H1 (cell line): ENCODE measurements around the gene ZNF75A. TPM values are rescaled to one million over a fixed set of nuclear protein-coding genes. Genes with fewer than 3 reads are reported as not detected.

Source experiments
- CTCF ChIA-PET: fragments of 300-600 bp; sonication (Branson Sonifier 250); formaldehyde crosslinking; loops from one replicate; lab custom pipeline; 2021; ENCODE audit not compliant: partially characterized antibody; lab: Charles Lee
- POLR2A ChIA-PET: fragments of 300-600 bp; sonication (Branson Sonifier 250); formaldehyde crosslinking; loops from one replicate; lab custom pipeline; 2021; ENCODE audit warnings: inconsistent platforms; ENCODE audit not compliant: partially characterized antibody; lab: Charles Lee
- DNase-seq, 2 experiments: peaks; one replicate each; pipeline versions ENCODE4 v3.0.0 to v3.0.0-alpha.2; 2010 to 2022; ENCODE audit warnings: low spot score in 2 of 2, low read depth in 1 of 2, mixed read lengths in 1 of 2
- FAIRE-seq: peaks from 2 replicates; lab custom pipeline; 2011; peaks lifted over from hg19 to GRCh38; lab: Jason Lieb, UNC
- H2AFZ ChIP-seq: 2 replicates; pipeline ENCODE4 v1.8.1; 2012; ENCODE audit warnings: low read length, inconsistent platforms
- H2AK5ac ChIP-seq: 2 replicates; pipeline ENCODE4 v1.6.1; 2013; ENCODE audit warnings: low read depth, low read length
- H2BK120ac ChIP-seq: replicated peaks from 2 replicates; pipeline ENCODE3; 2013; ENCODE audit warnings: low read depth, low read length, inconsistent platforms
- H2BK12ac ChIP-seq: 2 replicates; pipeline ENCODE4 v1.6.1; 2013; ENCODE audit warnings: low read depth, low read length
- H2BK15ac ChIP-seq: 2 replicates; pipeline ENCODE4 v1.6.1; 2013; ENCODE audit warnings: low read length
- H2BK20ac ChIP-seq: 2 replicates; pipeline ENCODE4 v1.6.1; 2013; ENCODE audit warnings: low read length
- H2BK5ac ChIP-seq: 2 replicates; pipeline ENCODE4 v1.6.1; 2013; ENCODE audit warnings: low read depth, low read length
- H3K14ac ChIP-seq: 2 replicates; pipeline ENCODE4 v1.6.1; 2013; ENCODE audit warnings: inconsistent platforms; ENCODE audit not compliant: insufficient read length
- H3K18ac ChIP-seq: 2 replicates; pipeline ENCODE4 v1.6.1; 2013; ENCODE audit warnings: low read length; ENCODE audit errors: extremely low read depth
- H3K23ac ChIP-seq: 2 replicates; pipeline ENCODE4 v1.6.1; 2013; ENCODE audit warnings: inconsistent platforms; ENCODE audit not compliant: insufficient read length
- H3K23me2 ChIP-seq: 2 replicates; pipeline ENCODE4 v1.6.1; 2013; ENCODE audit warnings: low read depth, low read length
- H3K27ac ChIP-seq: 2 replicates; pipeline ENCODE4 v1.6.1; 2011; ENCODE audit warnings: low read depth, low read length, inconsistent platforms
- H3K27me3 ChIP-seq, 4 experiments: replicated peaks in 1 of 4; 1 replicate in 1 of 4; 2 replicates in 3 of 4; pipeline versions ENCODE4 v1.6.1 to v1.8.1; 2011 to 2013; ENCODE audit warnings: low read length in 3 of 4, mild to moderate bottlenecking in 3 of 4, inconsistent platforms in 2 of 4, mixed read lengths in 2 of 4, moderate library complexity in 1 of 4; ENCODE audit not compliant: control insufficient read depth in 3 of 4, insufficient read depth in 3 of 4; ENCODE audit errors: extremely low read depth in 1 of 4
- H3K36me3 ChIP-seq, 4 experiments: 2 replicates each; pipeline versions ENCODE4 v1.6.1 to v1.8.1; 2011 to 2013; ENCODE audit warnings: mild to moderate bottlenecking in 4 of 4, low read length in 3 of 4, moderate library complexity in 2 of 4, control low read depth in 1 of 4, inconsistent platforms in 1 of 4; ENCODE audit not compliant: insufficient read depth in 4 of 4, control insufficient read depth in 2 of 4
- H3K4ac ChIP-seq: replicated peaks from 2 replicates; pipeline ENCODE3; 2013; ENCODE audit warnings: low read length, low read depth, mixed read lengths, inconsistent platforms; ENCODE audit not compliant: insufficient read length
- H3K4me1 ChIP-seq, 4 experiments: replicated peaks in 1 of 4; 1 replicate in 1 of 4; 2 replicates in 3 of 4; pipeline versions ENCODE4 v1.6.1 to v1.8.1; 2011 to 2013; ENCODE audit warnings: low read length in 3 of 4, inconsistent platforms in 2 of 4, mixed read lengths in 1 of 4; ENCODE audit not compliant: insufficient read depth in 4 of 4, control insufficient read depth in 3 of 4
- H3K4me2 ChIP-seq, 2 experiments: 2 replicates each; pipeline versions ENCODE4 v1.6.1 to v1.8.1; 2011 to 2013; ENCODE audit warnings: low read depth in 2 of 2, low read length in 2 of 2, control low read depth in 1 of 2, inconsistent platforms in 1 of 2, mild to moderate bottlenecking in 1 of 2; ENCODE audit not compliant: insufficient read depth in 1 of 2
- H3K4me3 ChIP-seq, 4 experiments: fragments of 200-600, 300-600 bp in 1 of 4; sonication (generic), shearing (Covaris generic), sonication (Bioruptor Twin) in 1 of 4; 2 replicates each; pipeline versions ENCODE4 v1.5.1 to v1.8.1; 2011 to 2016; ENCODE audit warnings: low read length in 4 of 4, low read depth in 3 of 4, control low read depth in 2 of 4, inconsistent platforms in 2 of 4, mild to moderate bottlenecking in 2 of 4, mixed read lengths in 1 of 4, moderate library complexity in 1 of 4; ENCODE audit not compliant: insufficient read depth in 2 of 4; ENCODE audit errors: extremely low read depth in 1 of 4
- H3K56ac ChIP-seq: replicated peaks from 2 replicates; pipeline ENCODE3; 2013; ENCODE audit warnings: low read depth, mild to moderate bottlenecking, mixed read lengths, low read length, inconsistent platforms; ENCODE audit not compliant: insufficient read length
- H3K79me1 ChIP-seq: 2 replicates; pipeline ENCODE4 v1.6.1; 2013; ENCODE audit warnings: low read depth, low read length, control low read depth
- H3K79me2 ChIP-seq, 2 experiments: 2 replicates each; pipeline versions ENCODE4 v1.6.1 to v1.8.1; 2012 to 2013; ENCODE audit warnings: low read length in 2 of 2, mild to moderate bottlenecking in 2 of 2, inconsistent platforms in 1 of 2; ENCODE audit not compliant: insufficient read depth in 2 of 2, control insufficient read depth in 1 of 2
- H3K9ac ChIP-seq, 4 experiments: replicated peaks in 1 of 4; 1 replicate in 1 of 4; 2 replicates in 3 of 4; pipeline versions ENCODE4 v1.6.1 to v1.8.1; 2011 to 2013; ENCODE audit warnings: low read depth in 3 of 4, low read length in 3 of 4, control low read depth in 2 of 4, mild to moderate bottlenecking in 2 of 4, moderate library complexity in 2 of 4, inconsistent platforms in 1 of 4; ENCODE audit errors: extremely low read depth in 1 of 4
- H3K9me3 ChIP-seq, 2 experiments: 2 replicates each; pipeline versions ENCODE4 v1.6.1 to v1.8.1; 2012 to 2013; ENCODE audit warnings: mild to moderate bottlenecking in 2 of 2, moderate library complexity in 2 of 2, control low read depth in 1 of 2, inconsistent platforms in 1 of 2, low read depth in 1 of 2, low read length in 1 of 2, mixed read lengths in 1 of 2; ENCODE audit not compliant: insufficient read depth in 2 of 2
- H4K20me1 ChIP-seq, 2 experiments: replicated peaks in 1 of 2; 2 replicates each; pipeline versions ENCODE3 to v1.8.1; 2011 to 2013; ENCODE audit warnings: inconsistent platforms in 2 of 2, low read length in 2 of 2, mild to moderate bottlenecking in 1 of 2; ENCODE audit not compliant: insufficient read depth in 2 of 2, control insufficient read depth in 1 of 2
- H4K5ac ChIP-seq: 2 replicates; pipeline ENCODE4 v1.6.1; 2013; ENCODE audit warnings: low read length, low read depth, mixed read lengths, inconsistent platforms; ENCODE audit not compliant: insufficient read length
- H4K8ac ChIP-seq: 2 replicates; pipeline ENCODE4 v1.8.0; 2013; ENCODE audit warnings: mild to moderate bottlenecking, moderate library complexity, low read length, inconsistent platforms; ENCODE audit not compliant: insufficient read depth; ENCODE audit errors: extremely low read depth
- H4K91ac ChIP-seq: replicated peaks from 2 replicates; pipeline ENCODE3; 2013; ENCODE audit warnings: low read length, mixed read lengths, inconsistent platforms; ENCODE audit not compliant: insufficient read length
- CTCF ChIP-seq, 3 experiments: IDR thresholded peaks; 1 replicate in 2 of 3; 2 replicates in 1 of 3; pipeline versions ENCODE4 v1.5.1 to v1.6.1; 2011; ENCODE audit warnings: low read length in 3 of 3, mild to moderate bottlenecking in 3 of 3, inconsistent platforms in 2 of 3, low read depth in 1 of 3, moderate library complexity in 1 of 3; ENCODE audit not compliant: insufficient read depth in 1 of 3; ENCODE audit errors: control extremely low read depth in 1 of 3
- RAD21 ChIP-seq, 2 experiments: IDR thresholded peaks in 1 of 2; conservative IDR thresholded peaks in 1 of 2; 2 replicates each; pipeline ENCODE4 v1.6.1; 2011; ENCODE audit warnings: low read depth in 2 of 2, low read length in 2 of 2, improper control_type of control experiment in 1 of 2, inconsistent platforms in 1 of 2, mild to moderate bottlenecking in 1 of 2, moderate library complexity in 1 of 2
- SAP30 ChIP-seq: fragments of 300-600 bp; sonication (generic); IDR thresholded peaks from 2 replicates; pipeline ENCODE4 v1.7.1; 2012; ENCODE audit warnings: low read length, moderate library complexity, mild to moderate bottlenecking, inconsistent platforms; ENCODE audit not compliant: insufficient read depth, insufficient replicate concordance
- WGBS, 2 experiments: shearing (Covaris generic) in 1 of 2; methylation state at CpG; one replicate each; pipeline versions ENCODE4 v1.1.6 to v1.1.7; 2013 to 2015; ENCODE audit warnings: low lambda C conversion rate in 2 of 2, mixed read lengths in 2 of 2, inconsistent platforms in 1 of 2, low coverage in 1 of 2, missing lambda C conversion rate in 1 of 2; ENCODE audit not compliant: insufficient replicate concordance in 2 of 2, insufficient coverage in 1 of 2, insufficient read length in 1 of 2; ENCODE audit errors: extremely low coverage in 1 of 2, missing lambda C conversion rate in 1 of 2; 5-methylcytosine and 5-hydroxymethylcytosine counted together
- polyA plus RNA-seq, 7 experiments: library from polyadenylated mRNA; depleted of rRNA in 3 of 7; stranded (reverse) in 5 of 7; unstranded in 2 of 7; fragments of >200 nt in 5 of 7; fragments of 200-250 nt in 2 of 7; gene quantifications; 1 replicate in 5 of 7; 2 replicates in 1 of 7; 4 replicates in 1 of 7; pipeline versions ENCODE4 v1.2.1 to v1.2.3, GENCODE V29; 2011 to 2013; ENCODE audit warnings: missing spikeins in 2 of 7, mixed read lengths in 2 of 7
- total RNA-seq: library from RNA; stranded (reverse); fragmentation: NEBNext Ultra II Directional; extraction: Animal tissue kit (Norgen Biotek cat#: 25700); gene quantifications from 2 replicates; pipeline ENCODE4 v1.2.1, GENCODE V29; 2021

The ZNF75A gene
- total and polyA plus RNA-seq, 2 of the 8 experiments (the other 6 are each of a cell fraction or from before 2014, with no cell fraction given) = 9.3 to 30.0 TPM

- no peak overlapping the region for H3K56ac ChIP-seq
- no peak overlapping the region for H2AK5ac ChIP-seq
- ChIA-PET CTCF (interaction anchor here (0.5 to 2.6 kb wide), 28 partner anchors 9 to 253 kb away, joined by 3 to 24 read pairs (median 4); partner anchors contain the start of genes MEFV, ZNF174 and ZNF263), POLR2A (interaction anchor here (1.0 to 6.3 kb wide), 4 partner anchors 10 to 16 kb away, joined by 3 to 53 read pairs (median 5); partner anchors contain the start of gene ZNF263)
- H3K23ac ChIP-seq = no peak overlapping the region
- no peak overlapping the region for H4K5ac ChIP-seq
- no peak overlapping the region for H2BK15ac ChIP-seq
- no peaks in the 10 kb centered on the region for H3K4me1 ChIP-seq
- no peaks in the 10 kb centered on the region for H4K20me1 ChIP-seq
- H3K27me3 ChIP-seq = no peaks in the 10 kb centered on the region
- no peak overlapping the region for H2BK20ac ChIP-seq
- no peaks in the 10 kb centered on the region for H3K79me1 ChIP-seq
- no peaks in the 10 kb centered on the region for H3K79me2 ChIP-seq
- no peak overlapping the region for H3K4me3 ChIP-seq
- no peak overlapping the region for H4K8ac ChIP-seq
- H3K4me2 ChIP-seq = no peak overlapping the region
- no peak overlapping the region for H2BK12ac ChIP-seq
- peaks cover 0 to 5% of the 10 kb centered on the region in 2 experiments; a peak in 2 of 4 replicates for H3K9me3 ChIP-seq
- H3K14ac ChIP-seq = no peak overlapping the region
- H3K27ac ChIP-seq = no peak overlapping the region
- H4K91ac ChIP-seq = no peak overlapping the region
- WGBS, 2 experiments = 72% methylated on average over 5 of the region's 5 CpGs; no CpG with 5 or more reads in 1 of the 2 experiments
- TF ChIP-seq RAD21 (IDR thresholded peaks at IDR 0.05 in 1 of 2, conservative IDR thresholded peaks at IDR 0.05 in 1 of 2; ENCODE audit: low read depth in 2 of 2, low read length in 2 of 2) (peak; percentile 36 to 58), CTCF (IDR thresholded peaks at IDR 0.05; ENCODE audit: control extremely low read depth in 1 of 3, insufficient read depth in 1 of 3, low read depth in 1 of 3, low read length in 3 of 3) (peak; percentile 57 to 73 (median 59)), SAP30 (no peak)
- TF ChIP-seq, all 59 proteins: peak for 2
- H2BK120ac ChIP-seq = no peak overlapping the region
- H3K9ac ChIP-seq = no peak overlapping the region
- FAIRE-seq (peak; percentile 71), DNase-seq (no peak)
- H2BK5ac ChIP-seq = no peak overlapping the region
- no peak overlapping the region for H3K4ac ChIP-seq
- no peak overlapping the region for H3K18ac ChIP-seq
- no peak overlapping the region for H2AFZ ChIP-seq
- no peaks in the 10 kb centered on the region for H3K36me3 ChIP-seq
- H3K23me2 ChIP-seq = no peaks in the 10 kb centered on the region; the same call in 1 of the 2 replicates
Observed at GRCh38 chr16:3266873-3267537, 38.3 kb upstream of the ZNF75A start.
